Hippocampal formation (tissue), 2 donors: ENCODE measurements around the gene RADIL.

Experiments
- DNase-seq, 2 donors: peaks; one replicate each; lab custom pipeline; 2025; lab: John Stamatoyannopoulos, UW

The RADIL gene

GRCh38 chr7:4792537-4793126 lies 90.9 kb downstream of the RADIL start:
- peak in 1 of 2 donors; percentile 16 for DNase-seq

GRCh38 chr7:4791738-4792536 lies 91.6 kb downstream of the RADIL start:
- DNase-seq = peak; percentile 62 to 68

- no peak for DNase-seq
Observed at GRCh38 chr7:4791101-4791737, 92.3 kb downstream of the RADIL start.

GRCh38 chr7:4790516-4790991 lies 93.0 kb downstream of the RADIL start:
- DNase-seq = no peak

GRCh38 chr7:4790078-4790465 lies 93.4 kb downstream of the RADIL start:
- no peak for DNase-seq

GRCh38 chr7:4789194-4790077 lies 94.1 kb downstream of the RADIL start:
- no peak for DNase-seq

GRCh38 chr7:4788627-4789189 lies 94.8 kb downstream of the RADIL start:
- DNase-seq = no peak

- DNase-seq = no peak
Observed at GRCh38 chr7:4787947-4788626, 95.4 kb downstream of the RADIL start.

GRCh38 chr7:4787541-4787940 lies 96.0 kb downstream of the RADIL start:
- no peak for DNase-seq

- DNase-seq = no peak
Observed at GRCh38 chr7:4786015-4786414, 97.5 kb downstream of the RADIL start.

GRCh38 chr7:4785371-4785770 lies 98.1 kb downstream of the RADIL start:
- no peak for DNase-seq

- no peak for DNase-seq
Observed at GRCh38 chr7:4784799-4785198, 98.7 kb downstream of the RADIL start.

GRCh38 chr7:4783762-4784351 lies 99.7 kb downstream of the RADIL start:
- DNase-seq = no peak

GRCh38 chr7:4783292-4783652 lies 100.2 kb downstream of the RADIL start:
- no peak for DNase-seq

- no peak for DNase-seq
Observed at GRCh38 chr7:4782333-4783291, 100.9 kb downstream of the RADIL start.

GRCh38 chr7:4781366-4782069 lies 102.0 kb downstream of the RADIL start:
- no peak for DNase-seq

GRCh38 chr7:4779118-4779517 lies 104.4 kb downstream of the RADIL start:
- DNase-seq = no peak

- no peak for DNase-seq
Observed at GRCh38 chr7:4775848-4776623, 107.5 kb downstream of the RADIL start.
